PFSK-1 (cell line): ENCODE measurements around the gene PANX1.

Source experiments
- POLR2AphosphoS5 ChIP-seq: IDR thresholded peaks from 2 replicates; pipeline ENCODE4 v1.6.1; 2012; ENCODE audit warnings: low read depth, mild to moderate bottlenecking, control low read depth, low read length, moderate library complexity
- SIN3A ChIP-seq: IDR thresholded peaks from 2 replicates; pipeline ENCODE4 v1.6.1; 2012; ENCODE audit warnings: mild to moderate bottlenecking, low read length, moderate library complexity, borderline replicate concordance; ENCODE audit not compliant: insufficient read depth

DNA sequence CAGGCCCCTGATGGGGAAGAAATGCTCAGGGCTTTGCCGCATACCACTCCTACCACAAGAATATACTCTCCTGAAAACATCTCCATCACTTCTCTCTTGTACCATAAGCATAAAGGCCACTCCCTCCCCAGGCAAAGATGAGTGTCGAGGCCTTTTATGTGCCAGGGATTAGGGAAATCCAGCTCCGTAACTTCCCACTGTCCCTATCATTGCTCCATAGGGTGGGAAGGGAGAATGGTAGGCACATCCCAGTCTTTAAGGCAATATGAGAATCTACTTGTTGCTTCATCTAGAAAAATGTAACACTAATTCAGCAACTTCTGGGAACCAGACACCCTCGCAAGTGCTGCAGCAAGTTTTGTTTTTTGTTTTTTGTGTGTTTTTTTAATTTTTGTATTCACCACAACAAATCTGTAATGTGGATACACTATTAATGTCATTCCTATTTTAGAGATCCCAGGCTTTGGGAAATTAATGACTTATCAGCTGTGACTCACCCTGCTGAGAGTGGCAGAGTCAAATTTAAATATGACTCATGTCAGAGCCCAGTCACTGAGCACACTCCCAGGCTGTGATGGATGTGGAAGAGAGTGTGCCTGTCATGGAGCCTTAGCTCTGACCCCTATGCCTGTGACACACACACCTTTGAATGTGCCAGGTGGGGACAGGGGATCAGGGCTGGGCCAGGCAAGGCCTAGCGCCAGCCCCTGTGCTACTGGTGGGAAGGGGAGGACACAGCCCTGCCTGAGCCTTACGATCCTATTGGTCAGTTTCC is 23.4 kb downstream of the PANX1 start:
- TF ChIP-seq SIN3A = no peak
- no peak for TF ChIP-seq POLR2AphosphoS5
